Measurements from ENCODE around the gene MYO5C.
A peak's percentile ranks its signal among the peaks of the same experiment; 100 is the strongest.

The MYO5C gene

GRCh38 chr15:52281085-52282035 lies 14.2 kb downstream of the MYO5C start:
- in situ Hi-C loops (cut with HindIII; ENCODE audit: low pct_unique_long_range_greater_than_20kb, low sequenced_read_pairs), result no loop called here
- no peak for TF ChIP-seq JUND (IDR thresholded peaks at IDR 0.05; ENCODE audit: low read depth)
- peak in 1 of 2 experiments; percentile 85 for DNase-seq (ENCODE audit: low read depth in 1 of 2, low spot score in 1 of 2)

DNA sequence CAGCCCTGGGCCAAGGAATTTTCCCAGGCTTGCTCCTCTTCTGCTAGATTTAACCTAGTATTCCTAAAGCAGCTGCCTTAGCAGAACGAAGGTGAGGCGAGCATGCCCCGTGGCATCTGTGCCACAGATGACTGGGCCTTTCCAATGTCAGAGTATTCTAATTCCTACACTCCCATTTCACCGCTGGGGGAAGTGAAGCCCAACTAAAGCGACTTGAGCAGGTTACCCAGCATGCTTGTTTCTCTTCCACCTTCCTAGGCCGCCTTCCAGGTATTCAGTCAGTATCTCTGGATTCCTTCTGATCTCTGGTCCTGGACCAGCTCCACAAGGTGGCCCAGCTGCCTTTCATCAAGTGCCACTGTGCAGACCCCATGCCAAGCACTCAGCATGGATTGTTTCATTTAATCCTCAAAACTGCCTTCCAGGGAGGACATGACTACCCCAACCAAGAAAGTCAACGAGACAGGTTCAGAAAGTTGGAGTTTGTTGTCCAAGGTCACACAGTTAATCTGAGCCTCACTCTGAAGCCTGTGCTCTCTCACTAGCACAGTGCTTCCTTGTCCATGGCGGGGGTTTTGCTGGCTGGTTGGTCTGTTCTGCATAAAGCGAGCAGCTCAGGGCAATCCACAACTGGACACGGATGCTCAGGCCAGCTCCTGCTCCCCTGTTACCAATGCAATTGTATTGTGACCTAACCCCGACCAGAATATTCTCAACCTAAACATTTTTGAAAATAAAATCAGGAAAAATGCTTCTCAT lies 15.1 kb downstream of the MYO5C start:
- in situ Hi-C loops (cut with HindIII; ENCODE audit: low pct_unique_long_range_greater_than_20kb, low sequenced_read_pairs), result no loop called here
- TF ChIP-seq JUND (IDR thresholded peaks at IDR 0.05; ENCODE audit: low read depth), result no peak

GRCh38 chr15:52278636-52279367 lies 16.8 kb downstream of the MYO5C start:
- no peak for DNase-seq (ENCODE audit: low read depth in 1 of 2, low spot score in 1 of 2)
- no peak for TF ChIP-seq JUND (IDR thresholded peaks at IDR 0.05; ENCODE audit: low read depth)
- in situ Hi-C loops (cut with HindIII; ENCODE audit: low pct_unique_long_range_greater_than_20kb, low sequenced_read_pairs), result no loop called here

More for the DNA sequence above, 15.1 kb downstream of the MYO5C start:
- DNase-seq (ENCODE audit: low read depth in 1 of 2, low spot score in 1 of 2), result no peak

- TF ChIP-seq JUND (IDR thresholded peaks at IDR 0.05; ENCODE audit: low read depth), result no peak
- in situ Hi-C loops (cut with HindIII; ENCODE audit: low pct_unique_long_range_greater_than_20kb, low sequenced_read_pairs), result no loop called here
- DNase-seq (ENCODE audit: low read depth in 1 of 2, low spot score in 1 of 2), result no peak
Observed at GRCh38 chr15:52278135-52278534, 17.5 kb downstream of the MYO5C start.

DNA sequence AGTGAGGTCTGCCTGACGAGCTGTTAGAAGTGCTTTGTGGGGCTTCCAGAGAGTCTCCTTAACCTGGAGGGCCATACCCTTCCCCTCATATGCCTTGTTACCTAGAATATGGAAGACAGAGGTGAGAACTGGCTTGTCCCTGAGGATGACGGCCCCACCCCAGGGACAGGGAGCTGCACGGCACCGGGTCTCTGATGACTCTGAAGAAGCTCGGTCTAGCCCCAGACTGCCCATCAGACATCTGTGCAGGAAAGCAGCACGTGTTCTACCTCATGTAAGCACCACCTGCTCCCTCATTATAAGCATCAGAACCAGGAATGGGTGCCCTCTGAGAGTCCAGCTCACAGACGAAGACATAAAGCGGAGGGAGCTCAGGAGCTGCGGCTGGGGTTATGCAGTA lies 18.0 kb downstream of the MYO5C start:
- in situ Hi-C loops (cut with HindIII; ENCODE audit: low pct_unique_long_range_greater_than_20kb, low sequenced_read_pairs), result no loop called here
- no peak for DNase-seq (ENCODE audit: low read depth in 1 of 2, low spot score in 1 of 2)
- no peak for TF ChIP-seq JUND (IDR thresholded peaks at IDR 0.05; ENCODE audit: low read depth)

DNA sequence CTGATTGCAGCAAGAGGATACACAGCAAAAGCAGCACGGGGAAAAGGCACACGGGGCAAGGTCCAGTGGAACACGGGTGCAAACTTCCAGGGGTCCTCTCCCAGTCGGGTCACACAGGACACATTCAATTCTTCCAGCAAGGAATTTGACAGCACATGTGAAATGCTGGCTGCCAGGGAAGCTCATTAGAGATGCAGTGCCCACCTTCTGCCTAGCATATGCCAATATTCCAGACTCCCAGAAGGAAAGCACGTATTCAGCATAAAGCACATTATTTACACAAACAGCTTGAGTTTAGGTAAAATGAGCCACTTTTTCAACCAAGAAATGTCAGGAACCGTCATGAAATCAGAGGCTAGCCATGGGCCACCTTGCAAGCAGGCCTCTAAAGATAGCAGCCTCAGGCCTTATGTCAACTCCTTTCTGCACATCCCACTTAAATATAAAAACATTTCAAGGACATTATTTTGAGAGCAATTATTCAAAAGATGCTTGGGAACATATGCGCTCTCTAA lies 19.3 kb downstream of the MYO5C start:
- TF ChIP-seq JUND (IDR thresholded peaks at IDR 0.05; ENCODE audit: low read depth), result no peak

DNA sequence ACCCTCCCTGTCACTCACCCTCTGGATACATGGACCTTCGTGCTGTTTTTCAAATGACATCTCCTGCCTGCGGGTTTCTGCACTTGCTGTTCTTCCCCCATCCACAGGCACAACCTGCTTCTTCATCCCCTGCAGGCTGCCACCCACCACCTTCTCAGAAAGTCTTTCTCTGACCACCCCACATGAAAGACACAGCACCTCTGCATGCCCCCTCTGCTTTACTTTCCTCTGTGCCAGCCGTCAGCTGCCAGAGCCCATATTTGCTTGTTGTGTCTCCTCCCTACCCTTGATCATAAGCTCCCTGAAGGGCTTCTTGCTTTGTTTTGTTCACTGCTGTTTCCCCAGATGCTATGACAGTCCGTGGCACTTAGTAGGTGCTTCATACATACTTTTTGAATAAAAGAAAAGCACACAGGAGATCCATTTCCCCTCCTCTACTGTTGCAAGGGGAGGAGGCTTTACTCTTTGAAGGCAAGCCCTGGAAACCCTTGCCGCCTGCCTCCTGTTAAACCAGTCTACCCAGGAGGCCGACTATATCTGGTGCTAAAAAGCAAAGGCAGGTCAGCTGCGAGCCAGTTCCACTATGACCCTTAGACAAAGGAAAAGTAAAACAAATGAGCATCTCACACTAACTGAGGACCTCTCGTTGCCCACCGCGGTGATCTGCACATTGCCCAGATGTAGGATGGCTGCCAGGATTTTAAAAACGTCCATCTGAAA lies 31.9 kb downstream of the MYO5C start:
- in situ Hi-C loops (cut with HindIII; ENCODE audit: low pct_unique_long_range_greater_than_20kb, low sequenced_read_pairs), result no loop called here
- no peak for DNase-seq (ENCODE audit: low read depth in 1 of 2, low spot score in 1 of 2)
- TF ChIP-seq JUND (IDR thresholded peaks at IDR 0.05; ENCODE audit: low read depth), result no peak

More for the DNA sequence above, 19.3 kb downstream of the MYO5C start:
- no peak for DNase-seq (ENCODE audit: low read depth in 1 of 2, low spot score in 1 of 2)
- in situ Hi-C loops (cut with HindIII; ENCODE audit: low pct_unique_long_range_greater_than_20kb, low sequenced_read_pairs), result no loop called here

DNA sequence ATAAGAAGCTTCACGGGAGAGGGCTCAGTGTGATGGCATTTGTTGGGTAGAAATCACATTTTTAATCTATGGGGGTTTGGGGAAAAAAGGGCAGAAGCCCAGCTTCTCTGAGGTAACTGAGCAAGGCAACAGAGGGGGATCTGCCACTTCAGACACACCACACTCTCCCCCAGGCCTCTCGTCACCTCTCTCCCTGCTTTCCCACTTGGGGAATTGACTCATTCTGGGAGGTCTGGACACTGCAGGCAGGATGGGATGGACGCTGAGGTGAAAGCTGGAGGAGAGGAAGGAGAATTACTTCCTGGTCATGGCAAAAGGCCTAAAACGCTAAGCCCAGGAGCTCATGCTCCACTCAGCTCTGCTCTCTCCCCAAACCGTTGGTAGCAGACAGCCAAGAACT lies 33.2 kb downstream of the MYO5C start:
- in situ Hi-C loops (cut with HindIII; ENCODE audit: low pct_unique_long_range_greater_than_20kb, low sequenced_read_pairs), result no loop called here
- no peak for DNase-seq (ENCODE audit: low read depth in 1 of 2, low spot score in 1 of 2)

DNA sequence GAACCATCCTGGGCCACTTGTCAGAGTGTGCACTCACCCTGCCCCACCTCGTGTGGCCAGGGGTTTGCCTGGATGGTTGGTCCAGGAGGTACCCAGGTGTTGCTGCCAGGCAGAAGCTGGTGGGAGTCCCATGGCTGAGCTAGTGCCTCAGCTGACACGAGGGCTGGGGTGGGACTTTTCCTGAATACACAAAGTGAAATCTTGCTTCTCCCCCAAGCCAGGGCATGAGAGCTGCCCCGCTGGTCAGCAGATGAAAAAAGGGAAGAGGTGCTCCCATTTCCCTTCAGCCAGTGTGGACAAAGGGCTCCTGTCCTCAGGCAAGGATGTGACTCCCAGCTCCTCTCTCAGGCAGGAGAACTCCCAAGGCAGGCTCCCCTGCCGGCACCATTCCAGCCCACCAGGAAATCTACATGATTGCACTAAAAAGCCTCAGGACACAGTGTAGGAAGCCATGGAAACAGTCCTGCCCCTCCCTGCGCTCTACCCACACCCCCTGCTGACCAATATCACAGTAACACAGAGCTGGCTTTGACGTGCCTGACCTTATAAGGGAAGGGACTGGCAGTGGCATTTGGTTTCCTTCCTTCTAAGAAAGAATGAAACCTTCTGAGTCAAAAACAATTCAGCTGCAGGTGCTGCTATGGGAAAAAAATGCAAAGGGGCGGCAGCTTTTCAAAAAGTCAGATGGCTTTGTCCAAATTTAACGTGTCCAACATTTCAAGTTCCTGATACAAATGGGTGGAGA lies 33.9 kb downstream of the MYO5C start:
- in situ Hi-C loops (cut with HindIII; ENCODE audit: low pct_unique_long_range_greater_than_20kb, low sequenced_read_pairs), result no loop called here
- no peak for TF ChIP-seq JUND (IDR thresholded peaks at IDR 0.05; ENCODE audit: low read depth)
- no peak for DNase-seq (ENCODE audit: low read depth in 1 of 2, low spot score in 1 of 2)

More for the DNA sequence above, 33.2 kb downstream of the MYO5C start:
- no peak for TF ChIP-seq JUND (IDR thresholded peaks at IDR 0.05; ENCODE audit: low read depth)

DNA sequence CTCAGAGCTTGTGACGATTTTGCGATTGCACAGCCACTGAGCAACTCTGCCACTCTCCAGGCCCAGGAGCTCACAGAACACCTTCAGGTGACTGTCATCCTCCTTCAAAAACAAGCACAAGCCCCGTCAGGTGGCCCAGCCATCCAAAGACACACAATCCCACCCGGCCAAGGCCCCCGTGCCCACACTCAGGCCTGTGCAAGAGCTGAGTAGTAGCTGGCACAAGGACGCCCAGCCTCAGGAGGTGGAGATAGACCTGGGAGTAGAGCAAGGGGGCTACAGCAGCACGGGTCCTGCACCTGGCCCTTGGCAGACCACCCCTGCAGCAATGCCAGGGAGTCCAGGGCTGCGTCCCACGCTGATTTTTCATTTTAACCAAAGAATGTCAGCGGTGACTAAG lies 34.6 kb downstream of the MYO5C start:
- in situ Hi-C loops (cut with HindIII; ENCODE audit: low pct_unique_long_range_greater_than_20kb, low sequenced_read_pairs), result no loop called here
- no peak for TF ChIP-seq JUND (IDR thresholded peaks at IDR 0.05; ENCODE audit: low read depth)
- DNase-seq (ENCODE audit: low read depth in 1 of 2, low spot score in 1 of 2), result no peak

- DNase-seq (ENCODE audit: low read depth in 1 of 2, low spot score in 1 of 2), result no peak
- no peak for TF ChIP-seq JUND (IDR thresholded peaks at IDR 0.05; ENCODE audit: low read depth)
- in situ Hi-C loops (cut with HindIII; ENCODE audit: low pct_unique_long_range_greater_than_20kb, low sequenced_read_pairs), result no loop called here
Observed at GRCh38 chr15:52259503-52259902, 36.1 kb downstream of the MYO5C start.
